VCaP (cell line): ENCODE measurements around the gene ZNF722.
"Not testable (repeated sequence)": the region's sequence is repeated elsewhere in the genome, so short reads cannot be mapped to it uniquely, and the experiment has no call there.

Experiments
- H3K27ac ChIP-seq: fragments of 450-650 bp; 2 replicates; pipeline ENCODE4 v1.5.1; 2017
- CTCF ChIP-seq: fragments of 450-650 bp; conservative IDR thresholded peaks from 2 replicates; pipeline ENCODE4 v1.5.1; 2017; ENCODE audit warnings: mild to moderate bottlenecking, moderate library complexity

The ZNF722 gene

GRCh38 chr7:63998549-63998948 lies at the start of gene ZNF722:
ZNF722 (plus strand) TSS chr7:63998849; CDS start chr7:63998962, 113 bp downstream.
- no peak for TF ChIP-seq CTCF
- no peak within 1 kb of the TSS for H3K27ac ChIP-seq

GRCh38 chr7:63953181-63953580 lies 45.5 kb upstream of the ZNF722 start:
- TF ChIP-seq CTCF = no peak
- no peak overlapping the region for H3K27ac ChIP-seq

DNA sequence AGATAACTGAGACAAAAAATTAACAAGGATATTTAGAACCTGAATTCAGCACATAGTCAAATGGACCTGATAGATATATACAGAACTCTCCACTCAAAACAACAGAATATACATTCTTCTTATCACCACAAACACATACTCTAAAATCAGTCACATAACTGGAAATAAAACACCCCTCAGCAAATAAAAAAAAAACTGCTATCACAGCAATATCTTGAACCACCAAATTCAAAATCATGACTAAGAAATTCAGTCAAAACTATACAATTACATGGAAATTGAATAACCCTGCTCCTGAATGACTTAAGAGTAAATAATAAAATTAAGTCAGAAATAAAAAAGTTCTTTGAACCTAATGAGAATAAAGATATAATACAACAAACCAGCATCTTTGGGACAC lies 30.0 kb upstream of the ZNF722 start:
- no peak for TF ChIP-seq CTCF
- no peak overlapping the region for H3K27ac ChIP-seq

GRCh38 chr7:64015496-64015895 lies 16.8 kb downstream of the ZNF722 start:
- H3K27ac ChIP-seq = not testable (repeated sequence)

- no peak overlapping the region for H3K27ac ChIP-seq
- no peak for TF ChIP-seq CTCF
Measured at GRCh38 chr7:64035388-64035787, 36.7 kb downstream of the ZNF722 start.

GRCh38 chr7:64037095-64037494 lies 38.4 kb downstream of the ZNF722 start:
- H3K27ac ChIP-seq = no peak overlapping the region
- no peak for TF ChIP-seq CTCF

DNA sequence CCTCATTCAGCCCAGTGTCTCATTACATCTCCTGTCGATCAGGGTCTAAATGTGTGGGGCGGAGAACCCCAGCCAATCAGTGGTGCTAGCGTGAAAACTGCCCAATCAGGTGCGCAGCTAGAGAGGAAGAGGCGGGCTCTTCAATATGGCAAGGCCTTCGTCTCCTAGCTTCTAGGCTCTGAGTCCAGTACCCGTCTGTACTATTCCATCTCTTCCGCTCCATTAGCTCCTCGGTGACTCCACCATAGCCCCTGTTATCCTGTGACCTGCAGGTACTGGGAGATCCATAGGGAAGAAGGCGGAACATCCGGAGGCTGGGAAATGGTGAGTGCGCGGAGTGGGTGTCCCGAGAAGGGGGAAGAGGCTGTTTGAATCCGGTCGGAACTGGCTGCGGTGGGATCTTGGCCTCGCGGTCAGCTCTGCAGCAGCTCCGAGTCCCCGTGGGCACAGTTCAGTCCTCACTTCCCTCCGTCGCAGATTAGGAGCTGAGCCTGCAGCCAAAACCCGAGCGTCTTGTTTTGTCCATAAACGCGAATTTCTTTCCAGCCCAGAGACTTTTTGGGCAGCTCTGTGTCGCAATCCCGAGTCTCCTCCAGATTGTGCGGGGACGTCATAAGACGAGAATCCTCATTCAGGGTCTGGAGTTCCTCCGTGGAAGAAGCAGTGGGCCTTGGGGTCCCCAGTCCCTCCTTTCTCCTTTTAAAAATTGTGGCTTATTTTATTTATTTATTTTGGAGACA lies 46.8 kb downstream of the ZNF722 start, which contains the start of gene ZNF727:
Gene ZNF727 (plus strand): TSS at position 134 of the 740 bp plus-strand sequence. CDS start 188 bp downstream, at position 322.
- no peak for TF ChIP-seq CTCF
- no peak within 1 kb of the TSS for H3K27ac ChIP-seq

GRCh38 chr7:64046041-64046389 lies 47.4 kb downstream of the ZNF722 start:
- no peak for TF ChIP-seq CTCF
- no peak overlapping the region for H3K27ac ChIP-seq
